Fibroblast of the aortic adventitia (primary cell): ENCODE measurements around the gene SOX18. TPM values are rescaled to one million over a fixed set of nuclear protein-coding genes. Genes with fewer than 3 reads are reported as not detected.

Experiments used
- DNase-seq: peaks from one replicate; pipeline ENCODE4 v3.0.0-alpha.2; 2010; ENCODE audit warnings: low read depth
- H3K4me3 ChIP-seq: 2 replicates; pipeline ENCODE4 v1.5.1; 2011; ENCODE audit warnings: low read depth, mild to moderate bottlenecking, control low read depth, low read length, moderate library complexity
- total RNA-seq: library from RNA; depleted of rRNA; stranded (reverse); fragments of >200 nt; gene quantifications from 2 replicates; pipeline ENCODE4 v1.2.3, GENCODE V29; 2012; ENCODE audit warnings: low replicate concordance
- TF ChIP-seq, protein P1 (sequence below): IDR thresholded peaks from 2 replicates; pipeline ENCODE4 v1.5.1; 2011; ENCODE audit warnings: mild to moderate bottlenecking, low read length, control low read depth, inconsistent platforms; ENCODE audit not compliant: insufficient read depth

Gene SOX18
- total RNA-seq, 1 donor, result not detected

DNA sequence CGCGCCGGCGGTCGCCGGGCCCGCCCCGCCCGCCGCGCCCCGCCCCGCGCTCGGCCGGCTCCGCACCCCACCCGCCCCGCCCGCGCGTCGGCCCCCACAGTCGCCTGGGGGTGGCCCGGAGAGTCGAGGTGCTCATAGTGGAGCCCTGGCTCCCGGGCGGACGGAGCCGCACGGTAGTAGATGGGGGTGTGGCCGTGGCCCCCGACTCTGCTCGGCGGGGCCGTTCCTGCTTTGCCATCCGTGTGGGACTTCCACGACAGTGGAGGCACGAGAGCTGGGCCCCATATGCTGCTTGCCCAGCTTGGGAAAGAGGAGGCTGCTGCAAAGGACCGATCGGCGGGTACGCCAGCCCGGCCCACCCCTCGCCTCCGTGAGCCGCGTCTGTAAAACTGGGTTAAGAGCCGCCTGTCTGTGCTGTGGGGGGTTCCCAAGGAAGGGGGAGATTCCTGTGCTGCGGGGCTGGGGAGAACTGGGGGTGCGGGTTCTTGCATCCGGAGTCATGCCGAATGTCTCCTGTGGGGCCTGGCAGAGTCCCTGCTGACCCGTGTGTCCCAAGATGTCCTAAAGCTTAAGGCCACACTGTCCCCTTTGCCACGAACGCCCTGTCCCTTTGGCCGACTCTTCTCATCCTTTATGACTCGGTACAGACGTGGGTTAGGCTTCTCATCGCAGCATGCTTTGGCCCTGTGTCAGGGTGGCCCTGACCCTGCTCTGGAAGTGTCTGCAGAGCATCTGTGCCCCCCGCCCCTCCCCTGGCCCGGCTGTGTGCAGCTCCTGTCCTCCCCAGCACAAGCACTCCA, 30.8 kb upstream of the SOX18 start, which contains the start of gene OPRL1:
Gene OPRL1 (plus strand): TSS at position 70 of the 800 bp plus-strand sequence. CDS start 12,639 bp downstream, outside the sequence.
- peak within 1 kb of the TSS; percentile 73 for H3K4me3 ChIP-seq
- DNase-seq, result no peak
- TF ChIP-seq, protein P1, sequence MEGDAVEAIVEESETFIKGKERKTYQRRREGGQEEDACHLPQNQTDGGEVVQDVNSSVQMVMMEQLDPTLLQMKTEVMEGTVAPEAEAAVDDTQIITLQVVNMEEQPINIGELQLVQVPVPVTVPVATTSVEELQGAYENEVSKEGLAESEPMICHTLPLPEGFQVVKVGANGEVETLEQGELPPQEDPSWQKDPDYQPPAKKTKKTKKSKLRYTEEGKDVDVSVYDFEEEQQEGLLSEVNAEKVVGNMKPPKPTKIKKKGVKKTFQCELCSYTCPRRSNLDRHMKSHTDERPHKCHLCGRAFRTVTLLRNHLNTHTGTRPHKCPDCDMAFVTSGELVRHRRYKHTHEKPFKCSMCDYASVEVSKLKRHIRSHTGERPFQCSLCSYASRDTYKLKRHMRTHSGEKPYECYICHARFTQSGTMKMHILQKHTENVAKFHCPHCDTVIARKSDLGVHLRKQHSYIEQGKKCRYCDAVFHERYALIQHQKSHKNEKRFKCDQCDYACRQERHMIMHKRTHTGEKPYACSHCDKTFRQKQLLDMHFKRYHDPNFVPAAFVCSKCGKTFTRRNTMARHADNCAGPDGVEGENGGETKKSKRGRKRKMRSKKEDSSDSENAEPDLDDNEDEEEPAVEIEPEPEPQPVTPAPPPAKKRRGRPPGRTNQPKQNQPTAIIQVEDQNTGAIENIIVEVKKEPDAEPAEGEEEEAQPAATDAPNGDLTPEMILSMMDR, result no peak

DNA sequence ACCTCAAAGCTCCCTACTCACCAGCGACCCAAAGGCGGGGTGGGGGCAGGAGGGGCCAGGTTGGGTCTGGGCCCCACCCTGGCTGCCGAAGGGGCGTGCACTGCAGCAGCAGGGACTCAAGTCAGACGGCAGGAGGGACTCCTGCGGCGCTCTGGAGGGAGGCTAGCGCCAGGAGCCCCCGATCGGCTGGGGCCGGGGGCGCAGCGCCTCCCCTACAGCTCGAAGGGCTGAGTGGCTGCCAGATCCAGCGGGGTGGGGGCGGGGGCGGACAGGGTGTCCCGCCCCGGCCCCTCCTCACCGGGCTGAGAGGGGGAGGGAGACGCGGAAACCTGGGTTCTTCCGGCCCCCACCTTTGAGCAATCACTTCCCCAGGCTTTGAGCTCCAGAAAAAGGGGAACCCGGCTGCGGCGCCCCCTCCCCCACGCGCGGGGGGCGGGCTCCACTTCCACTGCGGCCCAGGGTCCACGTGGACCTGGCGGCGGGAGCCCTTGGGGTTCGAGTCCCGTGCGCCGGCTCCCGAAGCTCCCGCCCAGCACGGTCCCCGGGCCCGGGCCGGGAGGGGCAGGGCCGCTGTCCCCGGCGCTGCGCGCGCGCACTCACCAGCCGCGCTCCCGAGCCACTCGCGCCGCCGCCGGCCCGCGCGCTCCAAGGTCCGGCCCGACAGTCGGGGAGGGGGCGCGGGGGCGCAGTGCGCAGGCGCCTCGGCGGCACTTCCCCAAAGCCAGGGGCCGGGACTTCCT, 30.0 kb upstream of the SOX18 start, which contains the start of gene RGS19:
Gene RGS19 (minus strand): TSS at position 246 of the 740 bp plus-strand sequence. CDS start 2,632 bp downstream, outside the sequence.
- TF ChIP-seq, protein P1, result no peak

DNA sequence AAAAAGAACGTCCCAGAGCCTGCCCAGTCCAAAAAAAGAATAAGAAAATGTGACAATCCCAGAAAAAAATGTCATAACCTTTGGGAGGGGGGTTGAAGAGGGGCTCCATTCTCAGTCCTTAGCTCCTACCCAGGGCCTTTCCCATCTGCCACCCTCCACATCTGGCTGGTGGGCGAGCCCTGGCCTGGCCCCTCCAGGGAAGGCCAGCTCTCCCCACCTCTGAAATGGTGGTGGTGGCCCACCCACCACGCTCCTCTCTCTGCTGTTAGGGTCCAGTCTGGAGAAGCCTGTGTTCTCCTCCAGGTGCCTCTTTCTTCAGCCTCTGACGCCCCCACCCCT, 29.5 kb upstream of the SOX18 start:
- no peak for DNase-seq
- TF ChIP-seq, protein P1, result no peak
- peak overlapping the region; percentile 73 for H3K4me3 ChIP-seq

More for the DNA sequence above, 30.0 kb upstream of the SOX18 start, which contains the start of gene RGS19:
- peak within 1 kb of the TSS; percentile 73 for H3K4me3 ChIP-seq
- DNase-seq, result peak; percentile 55

DNA sequence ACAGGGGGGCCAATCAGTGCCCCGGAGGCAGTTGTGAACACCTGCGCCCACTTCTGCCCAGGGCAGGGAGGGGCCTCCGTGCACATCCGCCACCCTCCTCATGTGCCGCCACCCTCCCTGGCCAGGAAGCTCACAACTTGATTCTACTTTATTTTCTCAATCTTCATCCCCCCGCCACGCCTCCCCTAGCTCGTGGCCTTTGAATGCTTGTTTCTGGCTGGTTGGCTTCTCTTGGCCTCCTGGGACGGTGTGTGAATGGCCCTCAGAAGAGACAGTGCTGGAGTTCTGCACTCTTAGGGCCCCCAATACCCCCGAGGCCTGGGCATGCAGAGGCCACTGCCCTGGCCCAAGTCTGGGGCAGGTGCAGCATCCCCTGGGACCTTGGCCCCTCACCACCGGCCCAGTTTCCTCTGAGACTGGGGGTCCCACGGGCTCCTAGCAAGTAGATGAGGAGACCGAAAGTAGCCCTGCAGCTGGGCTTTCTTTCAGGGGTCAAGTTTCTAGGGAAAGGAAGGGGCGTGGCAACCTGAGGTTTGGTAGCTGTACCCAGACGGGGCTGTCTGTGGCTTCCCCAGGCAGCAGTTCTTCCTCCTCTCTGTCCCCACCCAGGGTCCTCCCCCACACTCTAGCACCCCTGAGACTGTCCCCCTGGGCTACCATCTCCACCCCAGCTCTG, 28.6 kb upstream of the SOX18 start:
- peak overlapping the region; percentile 73 for H3K4me3 ChIP-seq
- no peak for DNase-seq
- TF ChIP-seq, protein P1, result no peak

DNA sequence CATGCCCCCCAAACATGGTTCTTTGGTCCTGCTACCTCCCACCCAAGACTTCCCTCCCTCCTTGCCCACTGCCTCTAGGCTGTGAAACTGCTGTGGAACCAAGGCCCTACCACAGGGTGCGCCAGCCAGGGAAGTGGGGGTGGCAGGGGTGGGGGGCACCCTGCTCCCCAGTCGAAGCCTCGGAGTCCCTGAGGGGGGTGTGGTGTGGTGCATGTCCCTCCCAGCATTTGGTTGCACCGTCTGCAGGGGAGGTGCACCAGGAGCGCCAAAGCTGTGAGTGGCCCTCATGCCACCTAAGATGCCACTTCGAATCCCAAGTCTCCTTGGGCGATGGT, 28.1 kb upstream of the SOX18 start:
- TF ChIP-seq, protein P1, result no peak
- no peak overlapping the region for H3K4me3 ChIP-seq
- no peak for DNase-seq

DNA sequence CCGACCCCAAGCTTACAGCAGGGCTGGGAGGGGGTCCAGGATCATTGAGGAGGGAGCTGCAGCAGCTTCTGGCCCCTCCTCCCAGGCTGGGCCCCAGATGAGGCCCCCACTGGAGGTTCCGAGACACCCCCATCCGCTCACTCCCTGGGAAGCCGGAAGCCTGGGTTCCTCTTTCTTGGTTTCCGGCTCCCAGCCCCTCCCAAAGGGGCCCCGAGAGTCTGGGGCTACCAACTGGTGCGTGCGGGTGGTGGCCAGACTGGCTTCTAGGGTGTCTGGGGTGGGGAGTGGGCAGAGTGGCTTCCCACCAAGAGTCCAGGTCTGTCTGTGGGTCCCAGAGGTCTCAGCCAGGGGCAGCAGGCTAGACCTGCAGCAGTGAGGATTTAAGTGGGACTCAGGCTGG, 27.7 kb upstream of the SOX18 start:
- H3K4me3 ChIP-seq, result no peak overlapping the region
- TF ChIP-seq, protein P1, result no peak
- no peak for DNase-seq
